ENCODE data around the gene GLB1L. TPM values are rescaled to one million over a fixed set of nuclear protein-coding genes. Genes with fewer than 3 reads are reported as not detected.

The GLB1L gene
- polyA plus RNA-seq, 1 of the 3 experiments (the other 2 are of a cell fraction), result 11.7 TPM

DNA sequence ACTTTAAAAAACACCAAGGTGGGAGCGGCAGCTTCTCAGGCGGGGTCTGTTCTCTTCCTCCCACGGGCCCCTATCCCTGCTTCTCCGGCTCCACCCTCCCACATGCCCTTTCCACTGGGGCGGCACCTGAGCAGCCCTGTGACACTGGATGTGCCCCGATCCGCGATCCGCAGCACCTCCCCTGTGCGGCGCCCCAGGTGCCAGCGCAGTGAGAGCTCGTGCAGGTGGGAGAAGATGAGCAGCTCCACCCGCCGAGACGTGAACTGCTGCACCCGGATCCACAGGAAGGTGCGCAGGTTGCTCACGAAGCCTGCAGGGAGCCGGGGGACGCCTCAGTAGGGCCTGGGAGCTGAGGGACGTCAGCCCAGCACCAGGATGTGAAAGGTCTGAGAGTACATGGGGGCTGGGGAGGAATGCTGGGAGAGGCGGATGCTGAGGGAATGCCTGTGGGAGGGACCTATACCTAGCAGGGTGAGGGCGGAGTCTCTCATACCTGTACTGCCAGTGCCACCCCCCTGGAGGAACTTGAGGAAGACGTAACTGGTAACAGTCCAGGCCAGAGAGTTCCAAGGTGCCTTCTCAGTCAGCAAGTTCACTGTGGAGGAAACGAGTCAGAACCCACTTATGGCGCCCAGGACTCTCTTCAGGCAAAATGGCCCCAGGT, 29.2 kb downstream of the GLB1L start:
- Histone ChIP-seq H3K4me2 (no peak overlapping the region), H3K79me2 (ENCODE audit: insufficient read depth) (no peaks in the 10 kb centered on the region), H3F3A (replicated peaks; ENCODE audit: insufficient read depth) (peaks cover 27% of the 10 kb centered on the region), H3K4me1 (ENCODE audit: control insufficient read depth in 1 of 2, insufficient read depth in 2 of 2, low read depth in 1 of 2, low read length in 1 of 2) (peaks cover 5 to 30% of the 10 kb centered on the region in 2 experiments; a peak in 3 of 4 replicates), H3K9me2 (no peaks in the 10 kb centered on the region), H4K20me1 (ENCODE audit: insufficient read depth) (no peaks in the 10 kb centered on the region), H3K36me3 (replicated peaks in 1 of 2; ENCODE audit: control insufficient read depth in 1 of 2, insufficient read depth in 2 of 2, low read length in 1 of 2) (peaks cover 13 to 46% of the 10 kb centered on the region in 2 experiments), H3K27ac (ENCODE audit: low read depth in 2 of 2, low read length in 1 of 2) (no peak overlapping the region; a peak in 1 of 4 replicates), H3K9ac (no peak overlapping the region), H2AFZ (ENCODE audit: low read depth) (no peak overlapping the region), H3K9me3 (no peaks in the 10 kb centered on the region), H3K27me3 (ENCODE audit: insufficient read depth) (no peaks in the 10 kb centered on the region), H3K4me3 (ENCODE audit: low read depth in 2 of 2, low read length in 1 of 2) (no peak overlapping the region)
- WGBS (ENCODE audit: low lambda C conversion rate), result 92% methylated on average over 25 of the region's 27 CpGs
- ChIA-PET CTCF (interaction anchor here (1.1 to 4.7 kb wide), 6 partner anchors 9 to 79 kb away, joined by 3 to 26 read pairs (median 6); partner anchors contain the start of genes NHEJ1 and ZFAND2B), POLR2A (interaction anchor here (0.5 to 4.0 kb wide), 3 partner anchors 9 to 29 kb away, joined by 3 to 52 read pairs (median 3); partner anchors contain the start of genes GLB1L, STK16 and ZFAND2B)
- DNase-seq, result no peak
- TF ChIP-seq FOXM1 (IDR thresholded peaks at IDR 0.05; ENCODE audit: low read depth) (no peak), FOXJ3 (CRISPR knock-in tag; IDR thresholded peaks at IDR 0.05) (no peak), REST (IDR thresholded peaks at IDR 0.05; ENCODE audit: low read depth, low read length) (no peak), RCOR1 (IDR thresholded peaks at IDR 0.05; ENCODE audit: low read length) (no peak), EZH2phosphoT487 (IDR thresholded peaks at IDR 0.05; ENCODE audit: borderline replicate concordance, low read depth) (no peak), JUND (IDR thresholded peaks at IDR 0.05) (no peak), SIN3A (IDR thresholded peaks at IDR 0.05; ENCODE audit: borderline replicate concordance, low read depth, low read length) (no peak), GATA2 (CRISPR knock-in tag; IDR thresholded peaks at IDR 0.05) (no peak)

GRCh38 chr2:219214786-219215185, 30.5 kb downstream of the GLB1L start:
- POLR2A ChIA-PET, result no interaction called here
- TF ChIP-seq PBX3 (IDR thresholded peaks at IDR 0.05) (no peak), RAD21 (IDR thresholded peaks at IDR 0.05; ENCODE audit: low read length) (no peak), EZH2phosphoT487 (IDR thresholded peaks at IDR 0.05; ENCODE audit: borderline replicate concordance, low read depth) (no peak), POLR2AphosphoS5 (IDR thresholded peaks at IDR 0.05; ENCODE audit: low read depth, low read length) (no peak)
- TF ChIP-seq, protein P1, sequence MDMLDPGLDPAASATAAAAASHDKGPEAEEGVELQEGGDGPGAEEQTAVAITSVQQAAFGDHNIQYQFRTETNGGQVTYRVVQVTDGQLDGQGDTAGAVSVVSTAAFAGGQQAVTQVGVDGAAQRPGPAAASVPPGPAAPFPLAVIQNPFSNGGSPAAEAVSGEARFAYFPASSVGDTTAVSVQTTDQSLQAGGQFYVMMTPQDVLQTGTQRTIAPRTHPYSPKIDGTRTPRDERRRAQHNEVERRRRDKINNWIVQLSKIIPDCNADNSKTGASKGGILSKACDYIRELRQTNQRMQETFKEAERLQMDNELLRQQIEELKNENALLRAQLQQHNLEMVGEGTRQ (IDR thresholded peaks at IDR 0.05; ENCODE audit: borderline replicate concordance, low read depth, low read length), result no peak
- no peaks in the 10 kb centered on the region for H3K27me3 ChIP-seq (ENCODE audit: insufficient read depth)
- H3F3A ChIP-seq (replicated peaks; ENCODE audit: insufficient read depth), result peaks cover 24% of the 10 kb centered on the region
- no peaks in the 10 kb centered on the region for H3K79me2 ChIP-seq (ENCODE audit: insufficient read depth)
- no peak overlapping the region for H3K27ac ChIP-seq (ENCODE audit: low read depth in 2 of 2, low read length in 1 of 2)
- H4K20me1 ChIP-seq (ENCODE audit: insufficient read depth), result no peaks in the 10 kb centered on the region
- no peaks in the 10 kb centered on the region for H3K9me2 ChIP-seq
- 100% methylated on average over 6 of the region's 6 CpGs for WGBS (ENCODE audit: low lambda C conversion rate)
- no peak overlapping the region for H3K9ac ChIP-seq
- H3K9me3 ChIP-seq, result no peaks in the 10 kb centered on the region
- peaks cover 13 to 48% of the 10 kb centered on the region in 2 experiments for H3K36me3 ChIP-seq (replicated peaks in 1 of 2; ENCODE audit: control insufficient read depth in 1 of 2, insufficient read depth in 2 of 2, low read length in 1 of 2)
- H3K4me3 ChIP-seq (ENCODE audit: low read depth in 2 of 2, low read length in 1 of 2), result no peak overlapping the region
- CTCF ChIA-PET, result interaction anchor here (1.0 to 3.1 kb wide), 3 partner anchors 55 to 85 kb away, joined by 3 to 16 read pairs (median 5); partner anchors contain the start of gene NHEJ1
- H2AFZ ChIP-seq (ENCODE audit: low read depth), result no peak overlapping the region
- H3K4me2 ChIP-seq, result no peak overlapping the region
- no peak for DNase-seq
- peaks cover 5 to 29% of the 10 kb centered on the region in 2 experiments; a peak in 3 of 4 replicates for H3K4me1 ChIP-seq (ENCODE audit: control insufficient read depth in 1 of 2, insufficient read depth in 2 of 2, low read depth in 1 of 2, low read length in 1 of 2)
